ENCODE measurements around the gene LMBRD2. TPM values are rescaled to one million over a fixed set of nuclear protein-coding genes. Genes with fewer than 3 reads are reported as not detected.

Gene LMBRD2
- total RNA-seq, 4 donors from 2014 or later: 5.8 to 18.3 (median 11.3) TPM

GRCh38 chr5:36068751-36069281 is 82.9 kb downstream of the LMBRD2 start:
- Histone ChIP-seq H3K27ac (no peak overlapping the region), H3K9me3 (no peaks in the 10 kb centered on the region), H3K4me1 (no peaks in the 10 kb centered on the region), H3K36me3 (no peaks in the 10 kb centered on the region), H3K27me3 (peaks cover 16% of the 10 kb centered on the region), H3K4me3 (no peak overlapping the region)
- in situ Hi-C loops (cut with MboI; ENCODE audit: low pct_ligation_motif_present in 1 of 4, low pct_unique_long_range_greater_than_20kb in 1 of 4, low sequenced_read_pairs in 3 of 4): no loop called here
- intact Hi-C loops (cut with DNase I; ENCODE audit: low total_unique reads): no loop called here
- DNase-seq: no peak
- 91% methylated on average over 5 of the region's 5 CpGs; no CpG with 5 or more reads in 1 of the 2 donors for WGBS, 2 donors (ENCODE audit: low coverage in 1 of 2)
- TF ChIP-seq POLR2AphosphoS5 (IDR thresholded peaks at IDR 0.05) (no peak), CTCF (IDR thresholded peaks at IDR 0.05) (no peak), POLR2A (IDR thresholded peaks at IDR 0.05) (no peak), EP300 (IDR thresholded peaks at IDR 0.05; ENCODE audit: low read depth) (no peak)

- no peak for DNase-seq
- in situ Hi-C loops (cut with MboI; ENCODE audit: low pct_ligation_motif_present in 1 of 4, low pct_unique_long_range_greater_than_20kb in 1 of 4, low sequenced_read_pairs in 3 of 4): no loop called here
- H3K4me3 ChIP-seq: no peak within 1 kb of the TSS
- H3K9me3 ChIP-seq: no peaks in the 10 kb centered on the region
- no peak within 1 kb of the TSS for H3K27ac ChIP-seq
- H3K4me1 ChIP-seq: no peaks in the 10 kb centered on the region
- H3K27me3 ChIP-seq: peaks cover 16% of the 10 kb centered on the region
- TF ChIP-seq CTCF (IDR thresholded peaks at IDR 0.05) (no peak), POLR2A (IDR thresholded peaks at IDR 0.05) (no peak), POLR2AphosphoS5 (IDR thresholded peaks at IDR 0.05) (no peak), EP300 (IDR thresholded peaks at IDR 0.05; ENCODE audit: low read depth) (no peak)
- intact Hi-C loops (cut with DNase I; ENCODE audit: low total_unique reads): no loop called here
- whole genome bisulfite sequencing, 2 donors (ENCODE audit: low coverage in 1 of 2): 0 to 2% methylated on average over 1 to 17 of the region's 22 CpGs
- H3K36me3 ChIP-seq: no peaks in the 10 kb centered on the region
These were observed 85.0 kb downstream of the LMBRD2 start, which contains the start of gene UGT3A2 for GRCh38 chr5:36066540-36067210. UGT3A2 (minus strand) TSS chr5:36066882; CDS start chr5:36066789, 93 bp downstream.

- Histone ChIP-seq H3K27me3 (peaks cover 16% of the 10 kb centered on the region), H3K4me1 (no peaks in the 10 kb centered on the region), H3K9me3 (no peaks in the 10 kb centered on the region), H3K36me3 (no peaks in the 10 kb centered on the region), H3K4me3 (no peak overlapping the region), H3K27ac (no peak overlapping the region)
- in situ Hi-C loops (cut with MboI; ENCODE audit: low pct_ligation_motif_present in 1 of 4, low pct_unique_long_range_greater_than_20kb in 1 of 4, low sequenced_read_pairs in 3 of 4) (no loop called here), intact Hi-C loops (cut with DNase I; ENCODE audit: low total_unique reads) (no loop called here)
- WGBS, 2 donors (ENCODE audit: low coverage in 1 of 2): 34% methylated on average over 13 of the region's 13 CpGs; no CpG with 5 or more reads in 1 of the 2 donors
- TF ChIP-seq EP300 (IDR thresholded peaks at IDR 0.05; ENCODE audit: low read depth) (no peak), POLR2A (IDR thresholded peaks at IDR 0.05) (no peak), CTCF (IDR thresholded peaks at IDR 0.05) (no peak), POLR2AphosphoS5 (IDR thresholded peaks at IDR 0.05) (no peak)
- DNase-seq: no peak
These were observed 85.6 kb downstream of the LMBRD2 start for GRCh38 chr5:36066001-36066539.

- Histone ChIP-seq H3K9me3 (no peaks in the 10 kb centered on the region), H3K27ac (no peak overlapping the region), H3K27me3 (no peaks in the 10 kb centered on the region), H3K36me3 (no peaks in the 10 kb centered on the region), H3K4me3 (no peak overlapping the region), H3K4me1 (no peaks in the 10 kb centered on the region)
- no peak for DNase-seq
- in situ Hi-C loops (cut with MboI; ENCODE audit: low pct_ligation_motif_present in 1 of 4, low pct_unique_long_range_greater_than_20kb in 1 of 4, low sequenced_read_pairs in 3 of 4): no loop called here
- no peak for TF ChIP-seq EP300 (IDR thresholded peaks at IDR 0.05; ENCODE audit: low read depth)
- no peak for TF ChIP-seq CTCF (IDR thresholded peaks at IDR 0.05)
- no peak for TF ChIP-seq POLR2A (IDR thresholded peaks at IDR 0.05)
- TF ChIP-seq POLR2AphosphoS5 (IDR thresholded peaks at IDR 0.05): no peak
- intact Hi-C loops (cut with DNase I; ENCODE audit: low total_unique reads): no loop called here
- 34 to 47% methylated on average over 3 to 12 of the region's 12 CpGs for WGBS, 2 donors (ENCODE audit: low coverage in 1 of 2)
These were observed 91.2 kb downstream of the LMBRD2 start for GRCh38 chr5:36060420-36060887.
